ENCODE measurements around the gene TMEM179B. TPM values are rescaled to one million over a fixed set of nuclear protein-coding genes. Genes with fewer than 3 reads are reported as not detected.
"Not testable (repeated sequence)": the region's sequence is repeated elsewhere in the genome, so short reads cannot be mapped to it uniquely, and the experiment has no call there.

TMEM179B gene
- total RNA-seq, 2 donors from 2014 or later = 45.6 to 70.8 TPM

GRCh38 chr11:62753736-62754603 is 33.2 kb upstream of the TMEM179B start, which contains the start of gene ZBTB3:
Gene ZBTB3, minus strand, starts transcription at chr11:62754160. Its CDS starts 496 bp downstream, at chr11:62753664.
- Histone ChIP-seq H3K4me1 (ENCODE audit: control insufficient read depth in 1 of 2, low read depth in 2 of 2) (peaks cover 10 to 27% of the 10 kb centered on the region in 2 donors), H3K27ac (peak within 1 kb of the TSS; percentile 89 to 96), H3K4me3 (peak within 1 kb of the TSS; percentile 72), H3K27me3 (replicated peaks; ENCODE audit: insufficient read depth) (no peaks in the 10 kb centered on the region), H3K36me3 (peaks cover 3% of the 10 kb centered on the region), H3K9me3 (no peaks in the 10 kb centered on the region)
- DNase-seq (ENCODE audit: low spot score) (peak; percentile 96), ATAC-seq (ENCODE audit: insufficient number of reproducible peaks, low FRiP score, low read depth) (peak; percentile 100)
- TF ChIP-seq CTCF (IDR thresholded peaks at IDR 0.05) = no peak

- DNase-seq (ENCODE audit: low spot score) (no peak), ATAC-seq (ENCODE audit: insufficient number of reproducible peaks, low FRiP score, low read depth) (no peak)
- no peak for TF ChIP-seq CTCF (IDR thresholded peaks at IDR 0.05)
- Histone ChIP-seq H3K4me3 (no peak overlapping the region), H3K4me1 (ENCODE audit: control insufficient read depth in 1 of 2, low read depth in 2 of 2) (peaks cover 10 to 27% of the 10 kb centered on the region in 2 donors), H3K27me3 (replicated peaks; ENCODE audit: insufficient read depth) (no peaks in the 10 kb centered on the region), H3K9me3 (no peaks in the 10 kb centered on the region), H3K27ac (no peak overlapping the region), H3K36me3 (peaks cover 3% of the 10 kb centered on the region)
Measured at GRCh38 chr11:62755086-62755615, 32.1 kb upstream of the TMEM179B start.

GRCh38 chr11:62757846-62758788 is 29.1 kb upstream of the TMEM179B start:
- ATAC-seq (ENCODE audit: insufficient number of reproducible peaks, low FRiP score, low read depth) (no peak), DNase-seq (ENCODE audit: low spot score) (no peak)
- peaks cover 18 to 23% of the 10 kb centered on the region in 2 donors for H3K4me1 ChIP-seq (ENCODE audit: control insufficient read depth in 1 of 2, low read depth in 2 of 2)
- H3K36me3 ChIP-seq = peaks cover 3% of the 10 kb centered on the region
- no peak for TF ChIP-seq CTCF (IDR thresholded peaks at IDR 0.05)
- no peak overlapping the region for H3K4me3 ChIP-seq
- H3K27ac ChIP-seq = no peak overlapping the region
- no peaks in the 10 kb centered on the region for H3K27me3 ChIP-seq (replicated peaks; ENCODE audit: insufficient read depth)
- H3K9me3 ChIP-seq = no peaks in the 10 kb centered on the region

- peak overlapping the region; percentile 83 to 89 for H3K27ac ChIP-seq
- peak overlapping the region; percentile 94 for H3K4me3 ChIP-seq
- H3K4me1 ChIP-seq (ENCODE audit: control insufficient read depth in 1 of 2, low read depth in 2 of 2) = peaks cover 12 to 22% of the 10 kb centered on the region in 2 donors
- not testable (repeated sequence) for H3K9me3 ChIP-seq; H3K27me3 ChIP-seq (replicated peaks; ENCODE audit: insufficient read depth); DNase-seq (ENCODE audit: low spot score); H3K36me3 ChIP-seq; ATAC-seq (ENCODE audit: insufficient number of reproducible peaks, low FRiP score, low read depth)
Measured at GRCh38 chr11:62760867-62761227, 26.4 kb upstream of the TMEM179B start.

- Histone ChIP-seq H3K9me3 (no peaks in the 10 kb centered on the region), H3K27me3 (replicated peaks; ENCODE audit: insufficient read depth) (no peaks in the 10 kb centered on the region), H3K36me3 (peaks cover 18% of the 10 kb centered on the region), H3K4me3 (peak overlapping the region; percentile 82), H3K4me1 (ENCODE audit: control insufficient read depth in 1 of 2, low read depth in 2 of 2) (peaks cover 12 to 19% of the 10 kb centered on the region in 2 donors), H3K27ac (peak overlapping the region; percentile 84 to 88)
- TF ChIP-seq CTCF (IDR thresholded peaks at IDR 0.05) = no peak
- no peak for DNase-seq (ENCODE audit: low spot score)
- ATAC-seq (ENCODE audit: insufficient number of reproducible peaks, low FRiP score, low read depth) = no peak
Measured at GRCh38 chr11:62770778-62771143, 16.4 kb upstream of the TMEM179B start.

Measured in thoracic aorta (tissue), 2 donors.